ENCODE measurements around the gene ELFN2.

Gene ELFN2

DNA sequence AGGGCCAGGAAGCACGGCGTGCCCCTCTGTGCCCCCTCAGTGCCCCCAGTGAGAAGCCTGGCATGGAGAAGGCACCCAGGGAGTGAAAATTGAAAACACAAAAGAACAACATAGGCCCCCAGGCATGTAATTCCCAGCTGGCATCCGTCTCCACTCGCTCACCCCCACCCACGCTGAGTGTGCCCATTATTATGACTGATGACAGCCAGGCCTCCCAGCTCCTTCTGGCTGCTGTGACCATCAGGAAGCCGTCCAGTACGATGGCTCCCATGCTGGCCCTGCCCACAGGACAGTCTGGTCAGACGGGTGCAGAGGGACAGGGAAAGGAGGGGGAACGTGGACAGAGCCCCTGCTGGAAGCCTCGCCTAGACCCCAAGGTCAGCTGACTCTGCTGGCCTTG is 30.1 kb downstream of the ELFN2 start:
- TF ChIP-seq, protein P1, sequence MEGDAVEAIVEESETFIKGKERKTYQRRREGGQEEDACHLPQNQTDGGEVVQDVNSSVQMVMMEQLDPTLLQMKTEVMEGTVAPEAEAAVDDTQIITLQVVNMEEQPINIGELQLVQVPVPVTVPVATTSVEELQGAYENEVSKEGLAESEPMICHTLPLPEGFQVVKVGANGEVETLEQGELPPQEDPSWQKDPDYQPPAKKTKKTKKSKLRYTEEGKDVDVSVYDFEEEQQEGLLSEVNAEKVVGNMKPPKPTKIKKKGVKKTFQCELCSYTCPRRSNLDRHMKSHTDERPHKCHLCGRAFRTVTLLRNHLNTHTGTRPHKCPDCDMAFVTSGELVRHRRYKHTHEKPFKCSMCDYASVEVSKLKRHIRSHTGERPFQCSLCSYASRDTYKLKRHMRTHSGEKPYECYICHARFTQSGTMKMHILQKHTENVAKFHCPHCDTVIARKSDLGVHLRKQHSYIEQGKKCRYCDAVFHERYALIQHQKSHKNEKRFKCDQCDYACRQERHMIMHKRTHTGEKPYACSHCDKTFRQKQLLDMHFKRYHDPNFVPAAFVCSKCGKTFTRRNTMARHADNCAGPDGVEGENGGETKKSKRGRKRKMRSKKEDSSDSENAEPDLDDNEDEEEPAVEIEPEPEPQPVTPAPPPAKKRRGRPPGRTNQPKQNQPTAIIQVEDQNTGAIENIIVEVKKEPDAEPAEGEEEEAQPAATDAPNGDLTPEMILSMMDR (conservative IDR thresholded peaks at IDR 0.05), result no peak
- no peak overlapping the region for H3K27ac ChIP-seq

DNA sequence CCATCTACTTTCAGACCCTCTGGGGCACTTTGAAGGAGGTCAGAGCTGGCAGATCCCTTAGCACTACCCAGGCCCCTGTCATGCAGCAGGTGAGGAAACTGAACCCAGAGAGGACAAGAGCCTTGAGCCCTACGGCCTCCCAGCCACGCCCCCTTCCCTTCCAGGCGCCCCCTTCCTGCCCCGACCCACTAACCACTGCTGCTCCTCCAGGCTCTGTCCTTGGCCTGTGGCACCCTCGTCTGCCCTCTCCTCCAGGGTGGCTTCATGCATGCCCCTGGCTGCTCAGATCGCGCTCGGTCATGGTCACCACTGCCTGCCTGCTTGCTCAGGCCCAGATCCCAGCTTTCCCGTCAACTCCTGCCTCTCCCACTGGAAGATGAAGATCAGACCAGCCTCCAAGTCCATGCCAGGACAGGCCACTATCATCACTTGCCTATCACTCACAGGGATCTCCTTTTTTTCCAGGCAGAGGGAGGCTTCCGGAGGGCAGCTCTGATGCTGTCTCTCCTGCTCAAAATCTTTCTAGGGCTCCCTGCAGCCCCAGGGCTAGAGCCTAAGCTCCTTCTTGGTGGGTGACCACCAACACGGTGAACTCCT is 30.7 kb downstream of the ELFN2 start:
- TF ChIP-seq, protein P1 (conservative IDR thresholded peaks at IDR 0.05), result no peak
- H3K27ac ChIP-seq, result no peak overlapping the region

DNA sequence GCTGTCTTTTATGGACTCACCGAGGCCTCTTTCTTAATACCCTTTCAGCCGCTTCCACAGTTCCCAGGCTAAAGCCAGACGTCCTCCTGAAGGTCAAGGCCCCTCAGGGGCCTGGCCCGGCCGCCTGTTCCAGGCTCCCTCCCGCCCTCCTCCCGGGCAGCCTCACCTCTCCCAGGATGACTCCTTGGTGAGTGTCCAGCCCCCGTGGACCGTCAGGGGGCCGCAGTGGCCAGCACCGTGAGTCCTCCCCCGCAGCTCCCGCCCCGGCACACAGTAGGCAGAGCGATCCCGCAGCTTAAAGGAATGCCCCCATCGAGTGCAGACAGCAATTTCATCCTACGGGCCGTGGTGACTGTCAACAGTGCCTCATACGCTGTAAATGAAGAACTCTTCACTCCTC is 32.9 kb downstream of the ELFN2 start:
- no peak overlapping the region for H3K27ac ChIP-seq
- TF ChIP-seq, protein P1 (conservative IDR thresholded peaks at IDR 0.05), result no peak

DNA sequence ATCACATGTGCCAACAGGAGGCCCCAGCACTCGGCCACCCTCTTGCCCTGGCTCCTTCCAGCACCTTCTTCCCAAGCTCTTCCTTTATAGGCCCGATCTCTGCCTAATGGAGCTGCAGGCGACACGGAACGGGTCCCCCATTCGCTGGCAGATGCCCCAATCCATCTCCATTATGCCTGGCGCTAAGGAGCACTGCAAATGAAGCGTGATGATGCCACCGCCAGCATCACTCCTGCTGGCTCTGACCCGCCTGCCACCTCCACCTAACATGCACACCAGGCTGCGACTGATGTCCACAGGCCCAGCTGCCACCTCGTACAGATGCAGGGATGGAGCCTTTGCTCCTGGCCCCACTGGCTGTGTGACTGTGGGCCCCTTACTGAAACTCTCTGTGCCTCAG is 33.5 kb downstream of the ELFN2 start:
- no peak overlapping the region for H3K27ac ChIP-seq

DNA sequence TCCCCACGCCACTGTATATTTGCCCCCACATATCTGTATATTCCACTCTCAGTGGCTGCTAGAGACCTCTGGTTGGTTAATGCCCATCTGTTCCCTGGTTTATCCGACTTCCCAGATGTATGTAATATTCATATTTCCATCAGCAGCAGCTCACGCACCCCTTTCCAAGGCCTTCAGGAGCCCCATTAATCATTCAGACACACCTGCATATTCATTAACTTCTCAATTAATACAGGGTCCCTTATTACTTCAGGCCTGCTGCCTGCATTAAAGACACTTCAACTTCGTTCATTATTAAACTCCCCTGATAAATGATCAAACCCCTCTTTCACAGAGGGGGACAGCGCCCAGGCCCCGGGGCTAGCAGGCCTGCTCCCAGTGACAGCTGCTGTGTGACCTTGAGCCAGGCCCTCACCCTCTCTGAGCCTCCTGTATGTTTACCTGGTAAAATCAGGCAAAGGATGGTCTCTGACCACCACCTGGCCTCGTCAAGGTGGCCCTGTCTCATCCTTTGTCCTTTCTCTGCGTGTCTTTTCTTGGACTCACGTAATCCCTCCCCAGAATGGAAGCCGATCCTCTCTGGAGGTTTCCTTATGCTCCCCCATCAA is 34.5 kb downstream of the ELFN2 start:
- no peak overlapping the region for H3K27ac ChIP-seq
- TF ChIP-seq, protein P1 (conservative IDR thresholded peaks at IDR 0.05), result no peak

More for the DNA sequence above, 33.5 kb downstream of the ELFN2 start:
- TF ChIP-seq, protein P1 (conservative IDR thresholded peaks at IDR 0.05), result no peak

DNA sequence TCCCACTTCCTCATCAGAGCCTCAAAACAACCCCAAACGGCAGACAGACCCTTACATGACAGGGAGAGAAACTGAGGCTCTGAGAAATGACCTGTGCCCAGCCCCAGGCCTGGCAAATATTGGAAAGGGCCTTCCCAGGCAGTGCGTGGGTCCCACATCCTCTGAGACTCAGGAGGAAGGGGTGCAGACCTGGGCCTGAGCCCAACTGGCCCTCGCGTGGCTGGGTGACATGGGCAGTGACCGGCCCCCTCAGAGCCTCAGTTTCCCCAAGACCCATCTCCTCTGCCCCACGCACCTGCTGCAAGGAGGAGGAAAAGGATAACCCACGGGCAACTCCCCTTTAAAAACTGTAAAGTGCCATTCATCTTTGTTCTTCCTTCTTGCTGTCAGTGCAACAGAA is 35.6 kb downstream of the ELFN2 start:
- no peak overlapping the region for H3K27ac ChIP-seq
- TF ChIP-seq, protein P1 (conservative IDR thresholded peaks at IDR 0.05), result no peak

DNA sequence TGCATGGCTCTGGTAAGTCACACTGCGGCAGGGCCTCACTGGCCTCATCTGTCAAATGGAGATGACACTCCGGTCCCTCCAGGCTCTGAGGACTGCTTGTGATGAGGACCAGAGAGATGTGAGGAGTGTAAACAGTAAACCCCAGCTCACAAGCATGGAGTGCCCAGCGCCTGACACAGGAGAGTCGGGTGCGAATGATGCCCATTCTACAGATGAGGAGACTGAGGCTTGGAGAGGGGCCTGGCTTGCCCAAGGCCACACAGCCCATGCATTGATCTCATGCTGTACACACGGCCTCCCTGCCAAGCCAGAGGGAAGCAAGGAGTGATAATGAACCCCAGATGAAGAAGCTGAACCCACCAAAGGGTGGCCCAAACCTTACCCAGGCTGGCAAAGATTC is 37.2 kb downstream of the ELFN2 start:
- no peak overlapping the region for H3K27ac ChIP-seq
- TF ChIP-seq, protein P1 (conservative IDR thresholded peaks at IDR 0.05), result no peak
